H1 (cell line): ENCODE data around the gene ST6GALNAC2. TPM values are rescaled to one million over a fixed set of nuclear protein-coding genes. Genes with fewer than 3 reads are reported as not detected.

Source experiments
- CTCF ChIA-PET: fragments of 300-600 bp; sonication (Branson Sonifier 250); formaldehyde crosslinking; loops from one replicate; lab custom pipeline; 2021; ENCODE audit not compliant: partially characterized antibody; lab: Charles Lee
- POLR2A ChIA-PET: fragments of 300-600 bp; sonication (Branson Sonifier 250); formaldehyde crosslinking; loops from one replicate; lab custom pipeline; 2021; ENCODE audit warnings: inconsistent platforms; ENCODE audit not compliant: partially characterized antibody; lab: Charles Lee
- DNase-seq, 2 experiments: peaks; one replicate each; pipeline versions ENCODE4 v3.0.0 to v3.0.0-alpha.2; 2010 to 2022; ENCODE audit warnings: low spot score in 2 of 2, low read depth in 1 of 2, mixed read lengths in 1 of 2
- FAIRE-seq: peaks from 2 replicates; lab custom pipeline; 2011; peaks lifted over from hg19 to GRCh38; lab: Jason Lieb, UNC
- H2AFZ ChIP-seq: 2 replicates; pipeline ENCODE4 v1.8.1; 2012; ENCODE audit warnings: low read length, inconsistent platforms
- H2AK5ac ChIP-seq: 2 replicates; pipeline ENCODE4 v1.6.1; 2013; ENCODE audit warnings: low read depth, low read length
- H2BK120ac ChIP-seq: replicated peaks from 2 replicates; pipeline ENCODE3; 2013; ENCODE audit warnings: low read depth, low read length, inconsistent platforms
- H2BK12ac ChIP-seq: 2 replicates; pipeline ENCODE4 v1.6.1; 2013; ENCODE audit warnings: low read depth, low read length
- H2BK15ac ChIP-seq: 2 replicates; pipeline ENCODE4 v1.6.1; 2013; ENCODE audit warnings: low read length
- H2BK20ac ChIP-seq: 2 replicates; pipeline ENCODE4 v1.6.1; 2013; ENCODE audit warnings: low read length
- H2BK5ac ChIP-seq: 2 replicates; pipeline ENCODE4 v1.6.1; 2013; ENCODE audit warnings: low read depth, low read length
- H3K14ac ChIP-seq: 2 replicates; pipeline ENCODE4 v1.6.1; 2013; ENCODE audit warnings: inconsistent platforms; ENCODE audit not compliant: insufficient read length
- H3K18ac ChIP-seq: 2 replicates; pipeline ENCODE4 v1.6.1; 2013; ENCODE audit warnings: low read length; ENCODE audit errors: extremely low read depth
- H3K23ac ChIP-seq: 2 replicates; pipeline ENCODE4 v1.6.1; 2013; ENCODE audit warnings: inconsistent platforms; ENCODE audit not compliant: insufficient read length
- H3K23me2 ChIP-seq: 2 replicates; pipeline ENCODE4 v1.6.1; 2013; ENCODE audit warnings: low read depth, low read length
- H3K27ac ChIP-seq: 2 replicates; pipeline ENCODE4 v1.6.1; 2011; ENCODE audit warnings: low read depth, low read length, inconsistent platforms
- H3K27me3 ChIP-seq, 4 experiments: replicated peaks in 1 of 4; 1 replicate in 1 of 4; 2 replicates in 3 of 4; pipeline versions ENCODE4 v1.6.1 to v1.8.1; 2011 to 2013; ENCODE audit warnings: low read length in 3 of 4, mild to moderate bottlenecking in 3 of 4, inconsistent platforms in 2 of 4, mixed read lengths in 2 of 4, moderate library complexity in 1 of 4; ENCODE audit not compliant: control insufficient read depth in 3 of 4, insufficient read depth in 3 of 4; ENCODE audit errors: extremely low read depth in 1 of 4
- H3K36me3 ChIP-seq, 4 experiments: 2 replicates each; pipeline versions ENCODE4 v1.6.1 to v1.8.1; 2011 to 2013; ENCODE audit warnings: mild to moderate bottlenecking in 4 of 4, low read length in 3 of 4, moderate library complexity in 2 of 4, control low read depth in 1 of 4, inconsistent platforms in 1 of 4; ENCODE audit not compliant: insufficient read depth in 4 of 4, control insufficient read depth in 2 of 4
- H3K4ac ChIP-seq: replicated peaks from 2 replicates; pipeline ENCODE3; 2013; ENCODE audit warnings: low read length, low read depth, mixed read lengths, inconsistent platforms; ENCODE audit not compliant: insufficient read length
- H3K4me1 ChIP-seq, 4 experiments: replicated peaks in 1 of 4; 1 replicate in 1 of 4; 2 replicates in 3 of 4; pipeline versions ENCODE4 v1.6.1 to v1.8.1; 2011 to 2013; ENCODE audit warnings: low read length in 3 of 4, inconsistent platforms in 2 of 4, mixed read lengths in 1 of 4; ENCODE audit not compliant: insufficient read depth in 4 of 4, control insufficient read depth in 3 of 4
- H3K4me2 ChIP-seq, 2 experiments: 2 replicates each; pipeline versions ENCODE4 v1.6.1 to v1.8.1; 2011 to 2013; ENCODE audit warnings: low read depth in 2 of 2, low read length in 2 of 2, control low read depth in 1 of 2, inconsistent platforms in 1 of 2, mild to moderate bottlenecking in 1 of 2; ENCODE audit not compliant: insufficient read depth in 1 of 2
- H3K4me3 ChIP-seq, 4 experiments: fragments of 200-600, 300-600 bp in 1 of 4; sonication (generic), shearing (Covaris generic), sonication (Bioruptor Twin) in 1 of 4; 2 replicates each; pipeline versions ENCODE4 v1.5.1 to v1.8.1; 2011 to 2016; ENCODE audit warnings: low read length in 4 of 4, low read depth in 3 of 4, control low read depth in 2 of 4, inconsistent platforms in 2 of 4, mild to moderate bottlenecking in 2 of 4, mixed read lengths in 1 of 4, moderate library complexity in 1 of 4; ENCODE audit not compliant: insufficient read depth in 2 of 4; ENCODE audit errors: extremely low read depth in 1 of 4
- H3K56ac ChIP-seq: replicated peaks from 2 replicates; pipeline ENCODE3; 2013; ENCODE audit warnings: low read depth, mild to moderate bottlenecking, mixed read lengths, low read length, inconsistent platforms; ENCODE audit not compliant: insufficient read length
- H3K79me1 ChIP-seq: 2 replicates; pipeline ENCODE4 v1.6.1; 2013; ENCODE audit warnings: low read depth, low read length, control low read depth
- H3K79me2 ChIP-seq, 2 experiments: 2 replicates each; pipeline versions ENCODE4 v1.6.1 to v1.8.1; 2012 to 2013; ENCODE audit warnings: low read length in 2 of 2, mild to moderate bottlenecking in 2 of 2, inconsistent platforms in 1 of 2; ENCODE audit not compliant: insufficient read depth in 2 of 2, control insufficient read depth in 1 of 2
- H3K9ac ChIP-seq, 4 experiments: replicated peaks in 1 of 4; 1 replicate in 1 of 4; 2 replicates in 3 of 4; pipeline versions ENCODE4 v1.6.1 to v1.8.1; 2011 to 2013; ENCODE audit warnings: low read depth in 3 of 4, low read length in 3 of 4, control low read depth in 2 of 4, mild to moderate bottlenecking in 2 of 4, moderate library complexity in 2 of 4, inconsistent platforms in 1 of 4; ENCODE audit errors: extremely low read depth in 1 of 4
- H3K9me3 ChIP-seq, 2 experiments: 2 replicates each; pipeline versions ENCODE4 v1.6.1 to v1.8.1; 2012 to 2013; ENCODE audit warnings: mild to moderate bottlenecking in 2 of 2, moderate library complexity in 2 of 2, control low read depth in 1 of 2, inconsistent platforms in 1 of 2, low read depth in 1 of 2, low read length in 1 of 2, mixed read lengths in 1 of 2; ENCODE audit not compliant: insufficient read depth in 2 of 2
- H4K20me1 ChIP-seq, 2 experiments: replicated peaks in 1 of 2; 2 replicates each; pipeline versions ENCODE3 to v1.8.1; 2011 to 2013; ENCODE audit warnings: inconsistent platforms in 2 of 2, low read length in 2 of 2, mild to moderate bottlenecking in 1 of 2; ENCODE audit not compliant: insufficient read depth in 2 of 2, control insufficient read depth in 1 of 2
- H4K5ac ChIP-seq: 2 replicates; pipeline ENCODE4 v1.6.1; 2013; ENCODE audit warnings: low read length, low read depth, mixed read lengths, inconsistent platforms; ENCODE audit not compliant: insufficient read length
- H4K8ac ChIP-seq: 2 replicates; pipeline ENCODE4 v1.8.0; 2013; ENCODE audit warnings: mild to moderate bottlenecking, moderate library complexity, low read length, inconsistent platforms; ENCODE audit not compliant: insufficient read depth; ENCODE audit errors: extremely low read depth
- H4K91ac ChIP-seq: replicated peaks from 2 replicates; pipeline ENCODE3; 2013; ENCODE audit warnings: low read length, mixed read lengths, inconsistent platforms; ENCODE audit not compliant: insufficient read length
- BRCA1 ChIP-seq: IDR thresholded peaks from 2 replicates; pipeline ENCODE4 v1.6.1; 2012; ENCODE audit warnings: low read depth, low read length, improper control_type of control experiment
- CHD2 ChIP-seq: IDR thresholded peaks from 2 replicates; pipeline ENCODE4 v1.6.1; 2012; ENCODE audit warnings: low read length, improper control_type of control experiment
- CTBP2 ChIP-seq: IDR thresholded peaks from 2 replicates; pipeline ENCODE4 v1.7.0; 2011; ENCODE audit warnings: borderline replicate concordance, mild to moderate bottlenecking, moderate library complexity, mixed read lengths, low read length; ENCODE audit not compliant: insufficient read depth, insufficient read length
- RFX5 ChIP-seq: IDR thresholded peaks from 2 replicates; pipeline ENCODE4 v1.6.1; 2011; ENCODE audit warnings: low read depth, low read length, improper control_type of control experiment, borderline replicate concordance
- RXRA ChIP-seq: IDR thresholded peaks from 2 replicates; pipeline ENCODE4 v1.6.1; 2011; ENCODE audit warnings: low read depth, mild to moderate bottlenecking, low read length, moderate library complexity; ENCODE audit not compliant: insufficient read depth
- SIN3A ChIP-seq, 2 experiments: IDR thresholded peaks in 1 of 2; conservative IDR thresholded peaks in 1 of 2; 2 replicates each; pipeline ENCODE4 v1.6.1; 2011 to 2012; ENCODE audit warnings: low read length in 2 of 2, improper control_type of control experiment in 1 of 2, low read depth in 1 of 2, mild to moderate bottlenecking in 1 of 2
- SIRT6 ChIP-seq: IDR thresholded peaks from one replicate; pipeline ENCODE4 v1.7.1; 2012; ENCODE audit warnings: low read length, inconsistent platforms
- ZNF274 ChIP-seq: IDR thresholded peaks from 2 replicates; pipeline ENCODE4 v1.7.0; 2012; ENCODE audit warnings: low read length, borderline replicate concordance; ENCODE audit errors: extremely low read depth
- WGBS, 2 experiments: shearing (Covaris generic) in 1 of 2; methylation state at CpG; one replicate each; pipeline versions ENCODE4 v1.1.6 to v1.1.7; 2013 to 2015; ENCODE audit warnings: low lambda C conversion rate in 2 of 2, mixed read lengths in 2 of 2, inconsistent platforms in 1 of 2, low coverage in 1 of 2, missing lambda C conversion rate in 1 of 2; ENCODE audit not compliant: insufficient replicate concordance in 2 of 2, insufficient coverage in 1 of 2, insufficient read length in 1 of 2; ENCODE audit errors: extremely low coverage in 1 of 2, missing lambda C conversion rate in 1 of 2; 5-methylcytosine and 5-hydroxymethylcytosine counted together
- polyA plus RNA-seq, 7 experiments: library from polyadenylated mRNA; depleted of rRNA in 3 of 7; stranded (reverse) in 5 of 7; unstranded in 2 of 7; fragments of >200 nt in 5 of 7; fragments of 200-250 nt in 2 of 7; gene quantifications; 1 replicate in 5 of 7; 2 replicates in 1 of 7; 4 replicates in 1 of 7; pipeline versions ENCODE4 v1.2.1 to v1.2.3, GENCODE V29; 2011 to 2013; ENCODE audit warnings: missing spikeins in 2 of 7, mixed read lengths in 2 of 7
- total RNA-seq: library from RNA; stranded (reverse); fragmentation: NEBNext Ultra II Directional; extraction: Animal tissue kit (Norgen Biotek cat#: 25700); gene quantifications from 2 replicates; pipeline ENCODE4 v1.2.1, GENCODE V29; 2021
- TF ChIP-seq, protein P1 (sequence below): IDR thresholded peaks from 2 replicates; pipeline ENCODE4 v1.6.1; 2012; ENCODE audit warnings: inconsistent platforms

The ST6GALNAC2 gene
- total and polyA plus RNA-seq, 2 of the 8 experiments (the other 6 are each of a cell fraction or from before 2014, with no cell fraction given): 0.09 TPM; not detected in 1

DNA sequence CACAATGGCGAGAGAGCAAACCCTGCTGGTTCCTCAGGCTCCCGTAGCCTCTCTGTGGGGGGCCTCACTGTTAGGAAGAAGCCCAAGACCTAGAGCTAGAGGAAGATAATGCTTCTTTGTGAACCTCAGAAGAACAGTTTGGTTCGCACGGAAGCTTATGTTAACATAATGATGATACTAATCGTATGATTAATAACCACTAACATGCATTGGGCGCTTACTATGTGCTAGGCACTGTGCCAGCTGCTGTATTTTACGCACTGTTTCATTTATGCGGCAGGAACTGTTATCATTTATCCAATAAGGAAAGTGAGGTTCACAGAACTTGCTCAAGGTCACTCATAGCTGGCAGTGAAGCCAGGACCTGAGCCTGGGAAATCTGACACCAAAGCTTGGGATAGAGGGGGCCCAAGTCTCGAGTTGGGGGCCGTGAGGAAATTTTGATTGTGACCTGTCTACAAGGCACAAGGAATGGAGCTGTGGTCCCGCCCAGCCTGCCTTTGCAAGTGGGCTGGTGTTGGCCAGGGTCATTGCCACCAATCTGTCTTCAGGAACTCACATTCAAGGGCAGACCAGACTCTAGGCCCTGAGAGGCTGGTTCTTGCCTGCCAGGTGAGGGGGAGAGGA, 39.0 kb downstream of the ST6GALNAC2 start:
- no peak overlapping the region for H2AK5ac ChIP-seq
- ChIA-PET CTCF (interaction anchor here (0.7 to 15.6 kb wide), 35 partner anchors 7 to 228 kb away, joined by 3 to 260 read pairs (median 6); partner anchors contain the start of genes AANAT, CYGB and RHBDF2), POLR2A (interaction anchor here (1.2 to 3.7 kb wide), 4 partner anchors 11 to 22 kb away, joined by 4 to 27 read pairs (median 5); no protein-coding TSS in a partner anchor)
- no peak overlapping the region for H4K91ac ChIP-seq
- H3K79me2 ChIP-seq: no peaks in the 10 kb centered on the region; a peak in 1 of 4 replicates
- FAIRE-seq (no peak), DNase-seq (no peak)
- H3K27me3 ChIP-seq: no peaks in the 10 kb centered on the region; a peak in 1 of 7 replicates
- no peak overlapping the region for H3K27ac ChIP-seq
- H2BK20ac ChIP-seq: no peak overlapping the region
- no peak overlapping the region for H3K4me3 ChIP-seq
- H3K4ac ChIP-seq: no peak overlapping the region
- 0 out of 2 replicates have a peak overlapping the region, but pooled peaks have one; percentile 50 for H2BK5ac ChIP-seq
- no peaks in the 10 kb centered on the region for H3K9me3 ChIP-seq
- H3K23me2 ChIP-seq: peaks cover 6% of the 10 kb centered on the region; the same call in 1 of the 2 replicates
- H4K5ac ChIP-seq: no peak overlapping the region
- no peaks in the 10 kb centered on the region for H3K36me3 ChIP-seq
- no peak overlapping the region; a peak in 1 of 4 replicates for H3K4me2 ChIP-seq
- no peak overlapping the region for H3K18ac ChIP-seq
- H3K56ac ChIP-seq: no peak overlapping the region
- no peak overlapping the region; a peak in 1 of 7 replicates for H3K9ac ChIP-seq
- H4K20me1 ChIP-seq: peaks cover 0 to 7% of the 10 kb centered on the region in 2 experiments
- H2BK120ac ChIP-seq: no peak overlapping the region
- 0 out of 2 replicates have a peak overlapping the region, but pooled peaks have one; percentile 3 for H2BK15ac ChIP-seq
- H2AFZ ChIP-seq: no peak overlapping the region
- H3K4me1 ChIP-seq: peaks cover 4 to 30% (median 10%) of the 10 kb centered on the region in 4 experiments; a peak in 6 of 7 replicates
- H2BK12ac ChIP-seq: peak overlapping the region; percentile 30; the same call in 1 of the 2 replicates
- H4K8ac ChIP-seq: no peak overlapping the region
- H3K79me1 ChIP-seq: no peaks in the 10 kb centered on the region
- 85% methylated on average over 11 of the region's 11 CpGs; no CpG with 5 or more reads in 1 of the 2 experiments for WGBS, 2 experiments
- no peak overlapping the region for H3K23ac ChIP-seq
- H3K14ac ChIP-seq: no peak overlapping the region
- no peak for TF ChIP-seq SIN3A (conservative IDR thresholded peaks at IDR 0.05 in 1 of 2, IDR thresholded peaks at IDR 0.05 in 1 of 2; ENCODE audit: low read depth in 1 of 2, low read length in 2 of 2)
- TF ChIP-seq, protein P1, sequence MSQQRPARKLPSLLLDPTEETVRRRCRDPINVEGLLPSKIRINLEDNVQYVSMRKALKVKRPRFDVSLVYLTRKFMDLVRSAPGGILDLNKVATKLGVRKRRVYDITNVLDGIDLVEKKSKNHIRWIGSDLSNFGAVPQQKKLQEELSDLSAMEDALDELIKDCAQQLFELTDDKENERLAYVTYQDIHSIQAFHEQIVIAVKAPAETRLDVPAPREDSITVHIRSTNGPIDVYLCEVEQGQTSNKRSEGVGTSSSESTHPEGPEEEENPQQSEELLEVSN: no peak
- no peak for TF ChIP-seq ZNF274
- no peak for TF ChIP-seq CTBP2
- TF ChIP-seq BRCA1: no peak
- no peak for TF ChIP-seq RFX5
- no peak for TF ChIP-seq CHD2
- no peak for TF ChIP-seq SIRT6
- no peak for TF ChIP-seq RXRA
